Muscle layer of colon (tissue), 2 donors: ENCODE measurements around the gene CAPZA1.
A peak's percentile ranks its signal among the peaks of the same experiment; 100 is the strongest.

Experiments
- H3K27ac ChIP-seq: one replicate; pipeline ENCODE4 v1.7.0; 2013; ENCODE audit warnings: low read depth, mild to moderate bottlenecking, low read length, moderate library complexity
- H3K27me3 ChIP-seq, 2 donors: one replicate each; pipeline ENCODE4 v1.7.0; 2013; ENCODE audit warnings: low read length in 2 of 2, mild to moderate bottlenecking in 2 of 2; ENCODE audit not compliant: insufficient read depth in 2 of 2, control insufficient read depth in 1 of 2
- H3K36me3 ChIP-seq: one replicate; pipeline ENCODE4 v1.7.0; 2013; ENCODE audit warnings: mild to moderate bottlenecking, low read length; ENCODE audit not compliant: insufficient read depth
- H3K4me1 ChIP-seq: one replicate; pipeline ENCODE4 v1.7.0; 2013; ENCODE audit warnings: mild to moderate bottlenecking, low read length; ENCODE audit not compliant: insufficient read depth
- H3K4me3 ChIP-seq, 2 donors: one replicate each; pipeline ENCODE4 v1.7.0; 2013; ENCODE audit warnings: low read length in 2 of 2, low read depth in 1 of 2, mild to moderate bottlenecking in 1 of 2, moderate library complexity in 1 of 2
- H3K9ac ChIP-seq: one replicate; pipeline ENCODE4 v1.7.0; 2013; ENCODE audit warnings: low read length
- H3K9me3 ChIP-seq: one replicate; pipeline ENCODE4 v1.7.0; 2013; ENCODE audit warnings: mild to moderate bottlenecking, low read length
- donor health status: abdominal sarcoma.
- donor health status: Adenocarcinoma of cecum.

Gene CAPZA1

DNA sequence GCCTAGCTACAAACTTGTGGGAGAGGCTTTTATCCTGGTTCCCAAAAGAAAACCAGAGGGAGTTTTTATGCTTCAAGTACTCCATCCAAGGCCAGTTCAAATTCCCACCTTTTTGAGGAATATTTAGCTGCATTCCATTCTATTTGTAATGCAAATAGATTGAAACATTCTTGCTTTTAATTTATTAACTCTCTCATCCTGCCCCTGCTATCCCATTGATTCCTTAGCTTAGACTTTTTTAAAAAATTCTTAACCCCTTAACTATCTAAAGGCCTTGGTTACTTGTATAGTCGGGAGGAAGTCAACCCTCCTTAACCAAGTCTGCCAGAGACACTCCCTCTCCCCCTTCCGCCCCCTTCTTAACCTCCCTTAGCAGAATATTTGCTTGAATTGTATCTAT lies 52.4 kb downstream of the CAPZA1 start:
- H3K4me1 ChIP-seq = peaks cover 27% of the 10 kb centered on the region
- peaks cover 36% of the 10 kb centered on the region for H3K36me3 ChIP-seq
- H3K27me3 ChIP-seq = no peaks in the 10 kb centered on the region
- H3K27ac ChIP-seq = no peak overlapping the region
- no peak overlapping the region for H3K9ac ChIP-seq
- H3K9me3 ChIP-seq = no peaks in the 10 kb centered on the region
- H3K4me3 ChIP-seq = no peak overlapping the region

DNA sequence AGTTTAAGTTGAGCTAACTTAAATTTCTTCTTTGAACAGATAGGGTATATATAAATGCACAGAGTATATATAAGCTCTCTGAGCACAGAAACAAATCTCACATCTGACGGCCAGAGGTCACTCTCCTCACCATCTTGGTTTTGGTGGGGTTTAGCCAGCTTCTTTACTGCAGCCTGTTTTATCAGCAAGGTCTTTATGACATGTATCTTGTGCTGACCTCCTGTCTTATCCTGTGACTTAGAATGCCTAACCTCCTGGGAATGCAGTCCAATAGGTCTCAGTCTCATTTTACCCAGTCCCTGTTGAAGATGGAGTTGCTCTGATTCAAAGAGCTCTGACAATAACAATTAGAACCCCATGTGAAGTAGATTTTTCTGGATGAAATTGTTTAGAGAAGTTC lies 53.2 kb downstream of the CAPZA1 start:
- no peaks in the 10 kb centered on the region for H3K9me3 ChIP-seq
- H3K36me3 ChIP-seq = peaks cover 29% of the 10 kb centered on the region
- no peak overlapping the region for H3K27ac ChIP-seq
- H3K4me1 ChIP-seq = peaks cover 28% of the 10 kb centered on the region
- H3K9ac ChIP-seq = no peak overlapping the region
- H3K27me3 ChIP-seq = no peaks in the 10 kb centered on the region
- H3K4me3 ChIP-seq = no peak overlapping the region

DNA sequence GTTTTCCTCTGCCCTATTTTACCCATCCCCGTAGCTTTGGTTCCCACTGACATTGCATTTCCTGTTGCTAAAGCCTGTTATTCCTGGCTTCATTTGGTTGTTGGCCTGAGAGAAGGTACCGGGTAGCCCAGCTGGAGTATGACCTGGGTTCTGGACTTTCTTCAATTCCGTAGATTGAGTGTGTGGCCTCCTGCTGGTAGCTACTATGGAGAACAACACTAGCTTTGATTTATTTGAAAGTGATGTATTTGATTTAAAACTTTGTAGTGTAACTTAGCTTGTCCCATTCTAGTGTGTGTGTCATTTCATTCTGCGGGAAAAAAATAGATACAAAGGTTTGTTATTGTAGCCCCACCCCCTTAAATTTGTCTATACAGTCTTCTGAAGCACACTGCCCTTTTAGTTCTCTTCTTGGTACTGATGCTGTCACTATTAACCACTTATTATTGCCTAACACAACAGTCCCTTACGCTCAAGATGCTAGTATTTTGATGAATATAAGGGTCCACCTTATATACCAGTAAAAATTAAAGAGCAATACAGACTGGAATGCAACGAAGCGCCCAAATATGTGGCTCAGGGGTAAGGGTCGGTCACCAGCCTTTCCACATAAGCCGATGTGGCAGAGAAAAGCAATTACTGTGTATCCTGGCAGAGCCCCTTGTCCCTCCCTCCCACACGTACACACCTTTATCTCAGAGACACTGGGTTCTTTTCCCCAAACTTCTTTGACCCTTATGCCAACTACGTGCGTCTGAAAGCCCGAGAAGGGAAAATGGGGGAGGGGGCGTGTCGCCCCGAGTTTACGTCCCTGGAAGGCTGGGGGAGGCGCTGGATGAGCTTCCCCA lies 54.2 kb downstream of the CAPZA1 start:
- no peaks in the 10 kb centered on the region for H3K27me3 ChIP-seq
- H3K9me3 ChIP-seq = no peaks in the 10 kb centered on the region
- H3K9ac ChIP-seq = peak overlapping the region; percentile 90
- H3K36me3 ChIP-seq = peaks cover 25% of the 10 kb centered on the region
- peak overlapping the region; percentile 86 to 89 for H3K4me3 ChIP-seq
- peak overlapping the region; percentile 87 for H3K27ac ChIP-seq
- H3K4me1 ChIP-seq = peaks cover 28% of the 10 kb centered on the region

DNA sequence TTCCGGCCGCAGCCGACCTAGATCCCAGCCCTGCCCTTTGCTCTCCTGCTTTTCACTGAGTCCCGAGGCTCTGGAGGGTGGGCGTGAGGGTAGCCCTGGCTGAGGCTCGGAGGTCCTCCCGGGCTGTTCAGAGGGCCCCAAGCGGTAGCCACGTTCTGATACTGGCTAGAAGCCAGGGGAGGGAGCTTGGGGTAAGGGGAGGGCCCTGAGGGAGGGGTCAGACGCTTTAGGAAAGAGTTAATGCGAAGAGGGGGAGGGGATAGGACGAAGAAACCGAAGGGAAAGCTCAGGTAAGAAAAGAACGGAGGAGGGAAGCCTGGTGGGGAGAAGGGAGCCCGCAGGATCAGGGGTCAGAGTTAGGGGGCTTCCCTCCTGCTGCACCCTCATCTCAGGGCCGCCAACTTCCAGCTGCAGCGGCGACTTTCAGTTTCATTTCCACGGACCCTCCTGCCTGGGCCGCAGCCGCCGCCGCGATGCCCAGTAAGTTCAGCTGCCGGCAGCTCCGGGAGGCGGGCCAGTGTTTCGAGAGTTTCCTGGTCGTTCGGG lies 54.9 kb downstream of the CAPZA1 start, which contains the start of gene MOV10:
Gene MOV10 (plus strand): TSS at position 220 of the 546 bp plus-strand sequence. CDS start 254 bp downstream, at position 474.
- Histone ChIP-seq H3K27ac (peak within 1 kb of the TSS; percentile 87), H3K27me3 (no peaks in the 10 kb centered on the region), H3K9ac (peak within 1 kb of the TSS; percentile 90), H3K36me3 (peaks cover 18% of the 10 kb centered on the region), H3K4me3 (peak within 1 kb of the TSS; percentile 86 to 89), H3K4me1 (peaks cover 28% of the 10 kb centered on the region), H3K9me3 (no peaks in the 10 kb centered on the region)

DNA sequence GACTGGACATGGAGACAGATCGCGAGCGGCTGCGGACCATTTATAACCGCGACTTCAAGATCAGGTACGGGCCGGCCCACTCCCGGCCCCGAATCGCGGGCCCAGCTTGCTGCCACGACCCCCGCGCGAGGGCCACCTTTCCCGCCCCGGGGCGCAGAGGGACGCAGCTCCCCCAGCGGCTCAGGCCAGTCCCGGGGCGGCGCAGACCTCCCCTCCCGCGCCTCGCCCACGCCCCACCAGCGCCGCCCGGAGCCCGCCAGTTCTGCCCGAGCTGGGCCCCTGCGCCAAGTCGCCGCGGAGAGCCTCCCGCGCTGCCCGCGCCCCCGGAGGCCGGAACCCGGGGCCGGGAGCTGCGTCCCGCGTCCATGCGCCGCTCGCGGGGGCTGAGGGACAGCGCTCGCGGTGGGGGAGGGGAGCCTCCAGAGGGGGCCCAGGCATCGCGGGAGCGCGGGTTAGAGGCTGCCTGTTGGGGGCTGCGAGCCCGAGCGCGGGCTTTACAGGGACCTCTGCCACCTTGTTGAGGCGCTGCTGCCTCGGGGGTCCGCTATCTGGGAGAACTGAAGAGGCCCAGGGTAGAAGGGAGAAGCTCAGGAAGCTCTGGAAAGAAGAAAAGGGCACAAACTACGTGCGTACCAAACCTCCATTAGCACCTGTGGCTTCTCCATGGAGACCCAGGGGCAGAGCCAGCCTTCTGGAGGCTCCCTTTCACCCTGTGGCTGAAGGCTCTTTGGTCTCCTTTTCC lies 55.5 kb downstream of the CAPZA1 start:
- peak overlapping the region; percentile 90 for H3K9ac ChIP-seq
- no peaks in the 10 kb centered on the region for H3K9me3 ChIP-seq
- H3K27me3 ChIP-seq = no peaks in the 10 kb centered on the region
- H3K27ac ChIP-seq = peak overlapping the region; percentile 87
- peaks cover 13% of the 10 kb centered on the region for H3K36me3 ChIP-seq
- peak overlapping the region; percentile 86 to 89 for H3K4me3 ChIP-seq
- peaks cover 28% of the 10 kb centered on the region for H3K4me1 ChIP-seq

DNA sequence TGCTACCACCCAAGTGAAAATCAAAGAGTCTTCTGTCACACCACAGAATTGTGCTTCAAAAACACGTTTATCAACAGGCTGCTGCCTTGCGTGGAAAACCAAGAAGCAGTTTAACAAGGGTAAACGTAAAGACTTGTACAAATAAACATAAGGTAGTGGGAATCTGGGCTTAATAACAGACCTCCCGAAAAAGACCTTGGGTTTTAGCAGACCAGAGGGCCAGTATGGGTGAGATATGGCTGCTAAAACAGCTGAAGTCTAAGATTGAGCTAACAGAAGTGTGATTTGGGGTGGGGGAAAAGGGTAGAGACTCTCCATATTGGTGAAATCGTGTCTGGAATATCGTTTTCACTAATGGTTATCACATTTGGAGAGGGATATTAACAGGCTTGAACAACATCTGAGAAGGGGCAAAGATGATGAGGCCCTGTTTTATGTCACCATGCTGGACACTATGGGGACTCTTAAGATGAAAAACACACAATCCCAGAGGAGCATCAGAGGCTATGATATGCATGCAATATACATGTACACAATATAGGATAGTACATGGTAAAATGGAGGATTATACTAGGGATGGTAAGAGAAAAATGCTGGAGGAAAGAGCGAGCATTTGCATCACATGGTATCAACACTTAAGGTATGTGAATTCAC lies 56.2 kb downstream of the CAPZA1 start:
- H3K27ac ChIP-seq = peak overlapping the region; percentile 87

DNA sequence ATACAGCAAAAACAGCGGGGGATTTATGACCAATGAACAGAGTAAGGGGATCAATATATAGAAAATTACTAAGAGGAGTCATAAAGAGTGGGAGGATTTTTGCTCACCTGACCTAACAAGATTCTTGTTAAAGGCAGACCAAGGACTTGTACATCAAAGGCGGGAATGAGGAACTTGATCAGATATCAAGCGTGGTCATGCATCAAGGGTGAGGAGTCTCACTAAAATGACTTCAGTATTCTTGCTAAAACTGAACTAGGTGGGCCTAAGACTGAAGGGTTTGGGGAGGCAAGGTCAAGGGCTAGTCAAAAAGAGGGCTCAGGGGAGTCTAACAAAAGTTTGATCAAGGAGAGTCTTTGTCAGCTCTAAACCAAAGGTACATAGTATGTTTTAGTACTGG lies 56.9 kb downstream of the CAPZA1 start:
- Histone ChIP-seq H3K9me3 (no peaks in the 10 kb centered on the region), H3K4me1 (peaks cover 28% of the 10 kb centered on the region), H3K27ac (no peak overlapping the region), H3K4me3 (no peak overlapping the region), H3K27me3 (no peaks in the 10 kb centered on the region), H3K36me3 (peaks cover 4% of the 10 kb centered on the region), H3K9ac (no peak overlapping the region)

More for the DNA sequence above, 56.2 kb downstream of the CAPZA1 start:
- H3K9me3 ChIP-seq = no peaks in the 10 kb centered on the region
- peaks cover 28% of the 10 kb centered on the region for H3K4me1 ChIP-seq
- H3K36me3 ChIP-seq = peaks cover 9% of the 10 kb centered on the region
- H3K4me3 ChIP-seq = peak overlapping the region; percentile 86 to 89
- H3K9ac ChIP-seq = peak overlapping the region; percentile 90
- H3K27me3 ChIP-seq = no peaks in the 10 kb centered on the region

DNA sequence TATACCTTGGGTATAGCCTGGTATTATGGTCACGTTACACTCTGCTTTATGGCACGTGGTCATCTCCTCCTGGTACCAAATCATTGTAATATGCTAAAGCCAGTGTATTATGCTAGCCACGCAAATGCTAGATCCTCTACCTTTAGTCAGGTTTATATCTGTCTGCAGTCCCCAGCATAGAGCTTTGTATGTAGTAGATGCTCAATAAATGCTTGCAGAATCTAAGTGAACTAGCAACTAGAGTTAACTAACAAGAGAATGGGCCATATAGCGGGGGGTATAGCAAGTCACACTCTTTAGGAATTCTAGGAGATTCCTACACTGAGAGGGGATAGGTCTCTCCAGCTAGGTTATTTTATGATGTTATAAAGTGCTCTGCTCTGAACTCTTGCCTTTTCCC lies 57.9 kb downstream of the CAPZA1 start:
- no peak overlapping the region for H3K27ac ChIP-seq
- H3K4me1 ChIP-seq = peaks cover 28% of the 10 kb centered on the region
- no peaks in the 10 kb centered on the region for H3K9me3 ChIP-seq
- no peak overlapping the region for H3K4me3 ChIP-seq
- no peak overlapping the region for H3K9ac ChIP-seq
- no peaks in the 10 kb centered on the region for H3K36me3 ChIP-seq
- no peaks in the 10 kb centered on the region for H3K27me3 ChIP-seq

DNA sequence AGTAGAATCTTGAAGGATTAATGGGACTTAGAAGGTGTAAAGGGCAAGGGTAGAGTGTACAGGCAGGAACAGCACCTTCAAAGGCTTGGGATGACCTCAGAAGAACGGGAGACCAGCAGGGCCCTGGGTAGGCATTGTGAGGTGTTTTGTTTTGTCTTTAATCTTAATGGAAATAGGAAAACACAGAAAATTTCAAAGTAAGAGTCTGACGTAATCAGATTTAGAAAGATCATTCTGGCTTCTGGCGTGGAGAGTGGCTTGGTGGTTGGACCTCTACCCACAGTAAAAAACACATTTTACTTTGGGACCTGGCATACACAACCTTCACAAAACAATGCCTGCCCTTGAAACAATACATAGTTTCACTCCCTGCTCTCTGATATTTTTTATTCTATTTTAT lies 59.0 kb downstream of the CAPZA1 start:
- Histone ChIP-seq H3K9me3 (no peaks in the 10 kb centered on the region), H3K27ac (no peak overlapping the region), H3K4me3 (no peak overlapping the region), H3K4me1 (peaks cover 22% of the 10 kb centered on the region), H3K36me3 (no peaks in the 10 kb centered on the region), H3K27me3 (no peaks in the 10 kb centered on the region), H3K9ac (no peak overlapping the region)

DNA sequence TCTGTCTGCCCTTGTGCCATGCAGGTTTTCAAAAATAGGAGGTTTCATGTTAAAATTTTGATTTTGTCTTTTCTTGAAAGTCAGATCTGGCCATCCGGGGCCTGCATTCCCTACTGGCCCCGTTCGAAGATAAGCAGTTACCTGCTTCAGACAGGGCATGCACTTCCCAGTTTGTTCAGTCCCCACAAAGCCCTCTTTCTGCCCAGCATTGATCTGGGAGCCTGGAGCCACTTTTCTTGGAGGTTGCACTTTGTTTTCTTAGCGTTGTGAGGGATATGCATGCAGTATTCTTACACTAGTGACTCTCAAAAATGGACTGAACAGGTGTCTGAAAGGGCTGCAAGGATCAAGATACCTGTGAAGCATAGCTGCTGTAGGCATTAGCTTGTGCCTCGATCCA lies 66.3 kb downstream of the CAPZA1 start:
- peaks cover 15% of the 10 kb centered on the region for H3K36me3 ChIP-seq
- no peaks in the 10 kb centered on the region for H3K4me1 ChIP-seq
- H3K4me3 ChIP-seq = no peak overlapping the region
- no peaks in the 10 kb centered on the region for H3K27me3 ChIP-seq
- H3K9me3 ChIP-seq = no peaks in the 10 kb centered on the region
- no peak overlapping the region for H3K27ac ChIP-seq
- no peak overlapping the region for H3K9ac ChIP-seq

DNA sequence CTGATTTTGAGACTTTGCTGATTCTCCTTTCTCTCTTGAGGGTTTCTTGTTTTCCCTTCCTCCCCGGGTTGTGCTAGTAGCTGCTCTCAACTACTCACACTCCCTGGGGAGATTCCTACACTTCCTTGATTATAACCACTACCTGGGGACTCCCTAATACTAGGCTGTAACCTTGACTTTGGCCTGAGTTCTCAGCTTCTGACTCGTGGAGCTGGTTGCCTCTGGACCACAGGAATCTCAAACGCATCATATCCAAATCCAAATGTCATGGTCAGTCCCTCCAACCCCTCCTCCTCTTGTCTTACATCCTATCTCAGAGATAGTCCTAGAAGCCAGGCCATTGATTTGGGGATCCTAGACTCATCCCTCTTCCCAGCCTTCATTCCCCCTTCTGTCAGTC lies 66.8 kb downstream of the CAPZA1 start:
- H3K4me3 ChIP-seq = no peak overlapping the region
- H3K27me3 ChIP-seq = no peaks in the 10 kb centered on the region
- H3K4me1 ChIP-seq = no peaks in the 10 kb centered on the region
- no peaks in the 10 kb centered on the region for H3K9me3 ChIP-seq
- no peak overlapping the region for H3K9ac ChIP-seq
- H3K27ac ChIP-seq = no peak overlapping the region
- peaks cover 16% of the 10 kb centered on the region for H3K36me3 ChIP-seq
